OCI-LY7 (cell line): ENCODE results near the gene ANKRD26. TPM values are rescaled to one million over a fixed set of nuclear protein-coding genes. Genes with fewer than 3 reads are reported as not detected.

Source experiments
- BruUV-seq: library from RNA; stranded (reverse); fragments of 400-500 nt; replicated peaks from 2 replicates; lab custom pipeline; 2021; lab: Mats Ljungman, UMichigan
- CTCF ChIA-PET: fragments of 300-600 bp; sonication (Branson Sonifier 250); formaldehyde crosslinking; loops from one replicate; lab custom pipeline; 2022; ENCODE audit warnings: antibody characterized with exemption; ENCODE audit not compliant: unreplicated experiment; lab: Charles Lee
- POLR2A ChIA-PET: fragments of 300-600 bp; sonication (Branson Sonifier 250); formaldehyde crosslinking; loops from one replicate; lab custom pipeline; 2022; ENCODE audit warnings: antibody characterized with exemption; lab: Charles Lee
- DNase-seq: peaks from one replicate; pipeline ENCODE4 v3.0.0-alpha.2; 2015; ENCODE audit warnings: low spot score
- H2AFZ ChIP-seq: fragments of 200-600 bp; sonication (generic), shearing (Covaris generic); 2 replicates; pipeline ENCODE4 v1.6.1; 2014; ENCODE audit warnings: mild to moderate bottlenecking, antibody characterized with exemption, low read length, moderate library complexity
- H3K27ac ChIP-seq: fragments of 200-600 bp; sonication (generic); 2 replicates; pipeline ENCODE4 v1.5.1; 2014; ENCODE audit warnings: mixed run types, low read depth, mild to moderate bottlenecking, moderate library complexity, low read length, inconsistent platforms; ENCODE audit not compliant: poor library complexity, severe bottlenecking
- H3K36me3 ChIP-seq: fragments of 200-600 bp; sonication (generic); 2 replicates; pipeline ENCODE4 v1.6.1; 2014; ENCODE audit warnings: mild to moderate bottlenecking, antibody characterized with exemption, low read length, moderate library complexity, mixed read lengths; ENCODE audit not compliant: insufficient read depth
- H3K4me1 ChIP-seq: fragments of 200-600 bp; sonication (generic); 2 replicates; pipeline ENCODE4 v1.5.1; 2014; ENCODE audit warnings: mild to moderate bottlenecking, low read length; ENCODE audit not compliant: insufficient read depth, poor library complexity, severe bottlenecking
- H3K4me2 ChIP-seq: fragments of 200-600 bp; sonication (generic); 2 replicates; pipeline ENCODE4 v1.6.1; 2014; ENCODE audit warnings: mild to moderate bottlenecking, low read length
- H3K4me3 ChIP-seq: fragments of 200-600 bp; sonication (generic); 2 replicates; pipeline ENCODE4 v1.5.1; 2014; ENCODE audit warnings: mild to moderate bottlenecking, low read depth, low read length; ENCODE audit not compliant: poor library complexity, severe bottlenecking
- H3K79me2 ChIP-seq: fragments of 200-600 bp; sonication (generic); 2 replicates; pipeline ENCODE4 v1.6.1; 2016; ENCODE audit warnings: low read depth, mild to moderate bottlenecking, low read length, moderate library complexity, mixed read lengths; ENCODE audit not compliant: insufficient read depth
- H3K9me2 ChIP-seq: fragments of 200-600 bp; sonication (generic); 2 replicates; pipeline ENCODE4 v1.6.1; 2016; ENCODE audit warnings: mild to moderate bottlenecking, low read length, mixed read lengths; ENCODE audit not compliant: insufficient read depth
- H3K9me3 ChIP-seq: fragments of 200-600 bp; sonication (generic); 2 replicates; pipeline ENCODE4 v1.6.1; 2014; ENCODE audit warnings: mild to moderate bottlenecking, mixed run types, low read length, mixed read lengths
- H4K20me1 ChIP-seq: fragments of 200-600 bp; sonication (generic); 2 replicates; pipeline ENCODE4 v1.6.1; 2014; ENCODE audit warnings: mild to moderate bottlenecking, antibody characterized with exemption, low read length, moderate library complexity, mixed read lengths; ENCODE audit not compliant: insufficient read depth
- EZH2phosphoT487 ChIP-seq: fragments of 200-600 bp; sonication (generic); IDR thresholded peaks from 2 replicates; pipeline ENCODE4 v1.6.1; 2018; ENCODE audit warnings: low read depth, borderline replicate concordance, mild to moderate bottlenecking, mixed run types, antibody characterized with exemption, low read length, moderate library complexity, mixed read lengths
- intact Hi-C: fragments of 100-400 bp; cut with micrococcal nuclease; formaldehyde crosslinking; loops from one replicate; pipeline ENCODE4 v1.10.0; 2022; ENCODE audit not compliant: unreplicated experiment
- total RNA-seq, 2 experiments: library from RNA; depleted of rRNA in 1 of 2; stranded (reverse); fragments of >200 nt in 1 of 2; shearing (Covaris generic) in 1 of 2; gene quantifications; 2 replicates each; pipeline ENCODE4 v1.2.3, GENCODE V29; 2014 to 2022
- TF ChIP-seq, protein P1 (sequence below): fragments of 200-600 bp; sonication (generic); conservative IDR thresholded peaks from 2 replicates; pipeline ENCODE4 v1.5.1; 2014; ENCODE audit warnings: mild to moderate bottlenecking, antibody characterized with exemption, low read length, moderate library complexity, mixed read lengths

The ANKRD26 gene
- total RNA-seq, 2 experiments from 2014 or later: 8.6 to 13.8 TPM

DNA sequence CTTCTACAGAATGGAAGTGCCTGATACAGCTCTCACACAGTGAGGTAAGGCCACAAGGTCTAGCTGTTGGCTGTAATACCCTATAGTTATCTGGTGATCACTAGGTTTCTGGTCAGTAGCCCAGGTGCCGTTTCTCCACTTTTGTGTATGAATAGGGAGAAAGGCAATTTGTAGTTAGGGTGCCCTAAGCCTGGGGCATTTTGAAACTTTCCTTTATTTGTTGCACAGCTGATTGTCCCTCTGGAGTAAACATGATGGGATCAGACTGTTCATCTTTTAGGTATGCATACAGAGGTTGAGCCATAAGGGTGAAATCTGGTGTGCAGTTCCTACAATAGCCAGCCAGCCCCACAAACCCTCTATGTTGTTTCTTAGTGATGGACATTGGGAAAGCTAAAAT is 112.4 kb downstream of the ANKRD26 start:
- Histone ChIP-seq H3K4me2 (no peak overlapping the region), H3K79me2 (no peaks in the 10 kb centered on the region), H4K20me1 (no peaks in the 10 kb centered on the region), H3K4me3 (no peak overlapping the region), H2AFZ (no peak overlapping the region), H3K4me1 (no peaks in the 10 kb centered on the region), H3K9me2 (no peaks in the 10 kb centered on the region), H3K9me3 (no peaks in the 10 kb centered on the region), H3K27ac (no peak overlapping the region), H3K36me3 (no peaks in the 10 kb centered on the region)
- TF ChIP-seq EZH2phosphoT487: no peak
- TF ChIP-seq, protein P1, sequence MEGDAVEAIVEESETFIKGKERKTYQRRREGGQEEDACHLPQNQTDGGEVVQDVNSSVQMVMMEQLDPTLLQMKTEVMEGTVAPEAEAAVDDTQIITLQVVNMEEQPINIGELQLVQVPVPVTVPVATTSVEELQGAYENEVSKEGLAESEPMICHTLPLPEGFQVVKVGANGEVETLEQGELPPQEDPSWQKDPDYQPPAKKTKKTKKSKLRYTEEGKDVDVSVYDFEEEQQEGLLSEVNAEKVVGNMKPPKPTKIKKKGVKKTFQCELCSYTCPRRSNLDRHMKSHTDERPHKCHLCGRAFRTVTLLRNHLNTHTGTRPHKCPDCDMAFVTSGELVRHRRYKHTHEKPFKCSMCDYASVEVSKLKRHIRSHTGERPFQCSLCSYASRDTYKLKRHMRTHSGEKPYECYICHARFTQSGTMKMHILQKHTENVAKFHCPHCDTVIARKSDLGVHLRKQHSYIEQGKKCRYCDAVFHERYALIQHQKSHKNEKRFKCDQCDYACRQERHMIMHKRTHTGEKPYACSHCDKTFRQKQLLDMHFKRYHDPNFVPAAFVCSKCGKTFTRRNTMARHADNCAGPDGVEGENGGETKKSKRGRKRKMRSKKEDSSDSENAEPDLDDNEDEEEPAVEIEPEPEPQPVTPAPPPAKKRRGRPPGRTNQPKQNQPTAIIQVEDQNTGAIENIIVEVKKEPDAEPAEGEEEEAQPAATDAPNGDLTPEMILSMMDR: no peak
- ChIA-PET CTCF (no interaction called here), POLR2A (no interaction called here)
- intact Hi-C loops: no loop called here
- no TSS peak for BruUV-seq
- no peak for DNase-seq

DNA sequence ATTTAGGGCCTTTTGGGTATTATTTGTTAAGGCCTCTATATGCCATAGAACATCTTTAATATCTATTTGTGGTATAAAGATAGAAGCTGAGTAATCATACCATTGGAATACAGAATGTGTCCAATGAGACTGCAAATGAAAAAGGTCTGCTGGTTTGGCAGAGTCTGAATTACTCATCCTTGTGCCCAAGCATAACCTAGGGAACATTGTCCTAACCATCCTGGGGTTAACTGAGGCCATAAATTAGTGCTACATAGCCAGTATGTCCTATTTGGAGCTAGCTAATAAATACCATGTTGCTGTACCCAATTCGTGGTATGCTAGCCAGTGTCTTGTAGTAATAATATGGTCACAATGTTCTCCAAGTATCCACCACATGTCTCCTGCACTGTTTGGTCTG is 117.1 kb downstream of the ANKRD26 start:
- POLR2A ChIA-PET: interaction anchor here (0.9 kb wide), 1 partner anchor 27 kb away, joined by 3 read pairs; no protein-coding TSS in a partner anchor
- CTCF ChIA-PET: no interaction called here
- BruUV-seq: no TSS peak
- no peaks in the 10 kb centered on the region for H3K9me3 ChIP-seq
- no peak overlapping the region for H3K4me3 ChIP-seq
- H3K79me2 ChIP-seq: no peaks in the 10 kb centered on the region
- H3K36me3 ChIP-seq: no peaks in the 10 kb centered on the region
- H3K4me1 ChIP-seq: no peaks in the 10 kb centered on the region
- no peak overlapping the region for H3K27ac ChIP-seq
- TF ChIP-seq, protein P1: no peak
- no peak overlapping the region for H3K4me2 ChIP-seq
- no peak overlapping the region for H2AFZ ChIP-seq
- intact Hi-C loops: no loop called here
- H4K20me1 ChIP-seq: no peaks in the 10 kb centered on the region
- DNase-seq: no peak
- no peaks in the 10 kb centered on the region for H3K9me2 ChIP-seq

DNA sequence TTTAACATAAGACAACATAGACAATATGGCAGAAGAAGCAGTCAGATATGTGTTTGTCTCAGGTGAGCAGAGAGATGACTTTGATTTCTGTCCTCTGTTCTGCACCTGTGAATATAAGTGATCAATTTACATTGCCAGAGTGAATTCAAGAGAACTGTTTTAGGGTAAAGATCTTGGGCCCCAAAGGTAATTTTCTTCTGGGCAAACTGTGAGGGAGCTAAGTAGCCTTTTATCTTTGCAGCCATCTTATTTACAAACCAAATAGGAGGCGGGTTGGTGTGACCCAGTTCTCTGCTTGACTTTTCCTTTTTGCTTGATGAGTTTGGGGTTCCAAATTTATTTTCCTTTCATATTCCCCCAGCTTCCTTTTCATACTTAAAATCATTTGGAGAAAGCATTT is 118.2 kb downstream of the ANKRD26 start:
- H3K36me3 ChIP-seq: no peaks in the 10 kb centered on the region
- no TSS peak for BruUV-seq
- H4K20me1 ChIP-seq: no peaks in the 10 kb centered on the region
- DNase-seq: no peak
- POLR2A ChIA-PET: interaction anchor here (0.5 to 0.7 kb wide), 2 partner anchors 75 to 430 kb away, joined by 3 to 4 read pairs; no protein-coding TSS in a partner anchor
- no peaks in the 10 kb centered on the region for H3K4me1 ChIP-seq
- no peaks in the 10 kb centered on the region for H3K79me2 ChIP-seq
- CTCF ChIA-PET: no interaction called here
- H2AFZ ChIP-seq: no peak overlapping the region
- H3K4me3 ChIP-seq: no peak overlapping the region
- no peak overlapping the region for H3K27ac ChIP-seq
- intact Hi-C loops: no loop called here
- no peaks in the 10 kb centered on the region for H3K9me2 ChIP-seq
- no peak for TF ChIP-seq EZH2phosphoT487
- TF ChIP-seq, protein P1: no peak
- H3K4me2 ChIP-seq: no peak overlapping the region
- H3K9me3 ChIP-seq: no peaks in the 10 kb centered on the region
